ENCODE data around the gene ARHGEF1. TPM values are rescaled to one million over a fixed set of nuclear protein-coding genes. Genes with fewer than 3 reads are reported as not detected.

The ARHGEF1 gene
- total RNA-seq, 4 donors from 2014 or later, result 40.4 to 58.3 (median 51.4) TPM

- Histone ChIP-seq H3K27me3 (peaks cover 100% of the 10 kb centered on the region), H3K4me1 (peaks cover 0 to 20% (median 13%) of the 10 kb centered on the region in 3 donors), H3K27ac (no peak overlapping the region), H3K36me3 (no peaks in the 10 kb centered on the region), H3K9me3 (no peaks in the 10 kb centered on the region), H3K4me3 (no peak overlapping the region)
- ATAC-seq, result no peak
- 25 to 32% methylated on average over 12 of the region's 13 CpGs for WGBS, 2 donors (ENCODE audit: low coverage in 1 of 2)
- no peak for TF ChIP-seq POLR2A (IDR thresholded peaks at IDR 0.05)
- TF ChIP-seq EP300 (IDR thresholded peaks at IDR 0.05), result no peak
- TF ChIP-seq POLR2AphosphoS5 (IDR thresholded peaks at IDR 0.05), result no peak
- TF ChIP-seq CTCF (IDR thresholded peaks at IDR 0.05), result no peak
Measured at GRCh38 chr19:41924151-41925145, 41.5 kb downstream of the ARHGEF1 start.

DNA sequence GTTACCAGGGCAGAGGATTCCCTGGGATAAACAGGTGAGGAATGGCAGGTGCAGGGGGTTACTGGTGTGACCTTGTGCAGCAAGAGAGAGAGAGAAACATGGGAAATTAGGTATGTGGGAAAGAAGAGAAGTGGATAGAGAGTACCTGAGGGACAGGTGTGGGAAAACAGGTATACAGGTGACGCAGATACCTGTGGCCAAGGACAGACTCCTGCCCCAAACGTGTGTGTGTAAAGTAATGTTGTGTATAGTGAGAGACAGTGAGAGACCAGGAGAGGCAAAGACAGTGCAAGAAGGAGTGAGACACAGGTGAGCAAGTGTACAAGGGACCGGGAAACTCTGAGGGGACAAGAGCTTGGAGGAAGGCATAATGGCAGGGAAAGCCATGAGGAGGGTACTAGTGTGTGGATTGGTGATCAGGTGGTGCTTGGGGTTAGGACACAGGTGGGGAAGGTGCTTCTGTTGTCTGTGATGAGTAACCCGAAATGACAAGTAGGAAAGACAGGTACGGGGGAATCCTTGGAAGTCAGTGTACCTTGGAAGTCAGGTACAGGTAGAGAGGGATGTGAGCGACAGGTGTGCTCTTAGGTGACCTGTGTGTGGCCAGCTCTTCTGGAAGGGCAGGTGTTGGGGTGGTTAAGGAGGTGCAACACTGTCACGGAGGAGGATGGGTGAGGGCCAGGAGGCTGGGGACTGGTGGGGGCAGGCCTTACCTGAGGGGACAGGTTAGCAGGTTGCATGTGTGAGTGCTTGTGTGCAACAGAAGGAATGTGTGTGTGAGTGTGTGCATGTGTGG is 42.4 kb downstream of the ARHGEF1 start:
- no peaks in the 10 kb centered on the region for H3K9me3 ChIP-seq
- peaks cover 100% of the 10 kb centered on the region for H3K27me3 ChIP-seq
- 27 to 41% methylated on average over 6 to 7 of the region's 7 CpGs for WGBS, 2 donors (ENCODE audit: low coverage in 1 of 2)
- no peak overlapping the region for H3K4me3 ChIP-seq
- no peaks in the 10 kb centered on the region for H3K36me3 ChIP-seq
- peaks cover 0 to 20% (median 13%) of the 10 kb centered on the region in 3 donors for H3K4me1 ChIP-seq
- no peak for TF ChIP-seq POLR2A (IDR thresholded peaks at IDR 0.05)
- TF ChIP-seq CTCF (IDR thresholded peaks at IDR 0.05), result no peak
- TF ChIP-seq EP300 (IDR thresholded peaks at IDR 0.05), result no peak
- TF ChIP-seq POLR2AphosphoS5 (IDR thresholded peaks at IDR 0.05), result no peak
- no peak for ATAC-seq
- no peak overlapping the region for H3K27ac ChIP-seq

DNA sequence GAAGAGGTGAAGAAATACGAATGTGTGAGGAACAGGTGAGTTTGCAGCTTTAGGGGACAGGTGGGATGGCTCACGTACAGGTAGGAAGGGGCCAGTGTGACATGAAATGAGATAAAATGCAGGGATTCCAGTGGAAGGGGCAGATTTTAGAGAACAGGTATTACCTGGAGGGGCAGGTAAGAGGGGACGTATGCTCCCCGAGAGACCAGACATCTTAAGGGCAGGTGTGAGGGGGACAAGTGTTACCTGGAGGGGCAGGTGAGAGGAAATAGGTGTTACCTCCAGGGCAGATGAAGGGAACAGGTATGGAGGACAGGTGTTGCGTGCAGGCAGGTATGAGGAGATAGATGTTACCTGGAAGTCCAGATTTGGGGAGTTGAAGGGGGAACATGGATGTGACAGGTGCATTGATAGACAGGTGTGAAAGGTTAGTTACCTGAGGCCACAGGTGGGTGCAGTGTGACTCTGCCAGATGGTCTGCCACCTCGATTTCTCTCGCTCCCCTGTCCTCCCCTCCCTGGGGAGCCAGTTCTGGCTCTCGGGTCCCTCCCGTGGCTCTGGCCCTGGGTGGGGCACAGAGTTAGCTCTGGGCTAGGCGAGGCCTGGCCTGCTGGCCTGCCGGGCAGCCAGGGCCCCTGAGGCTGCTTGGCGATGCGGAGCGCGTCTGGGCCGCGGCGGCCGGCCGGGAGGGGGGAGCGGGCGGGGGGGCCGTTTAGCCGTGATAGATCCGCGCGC is 43.2 kb downstream of the ARHGEF1 start:
- Histone ChIP-seq H3K4me3 (no peak overlapping the region), H3K4me1 (peaks cover 0 to 20% (median 13%) of the 10 kb centered on the region in 3 donors), H3K27me3 (peaks cover 100% of the 10 kb centered on the region), H3K27ac (no peak overlapping the region), H3K36me3 (no peaks in the 10 kb centered on the region), H3K9me3 (no peaks in the 10 kb centered on the region)
- WGBS, 2 donors (ENCODE audit: low coverage in 1 of 2), result 19 to 29% methylated on average over 3 to 21 of the region's 27 CpGs
- TF ChIP-seq POLR2A (IDR thresholded peaks at IDR 0.05), result no peak
- TF ChIP-seq POLR2AphosphoS5 (IDR thresholded peaks at IDR 0.05), result no peak
- TF ChIP-seq CTCF (IDR thresholded peaks at IDR 0.05), result no peak
- TF ChIP-seq EP300 (IDR thresholded peaks at IDR 0.05), result no peak
- no peak for ATAC-seq

DNA sequence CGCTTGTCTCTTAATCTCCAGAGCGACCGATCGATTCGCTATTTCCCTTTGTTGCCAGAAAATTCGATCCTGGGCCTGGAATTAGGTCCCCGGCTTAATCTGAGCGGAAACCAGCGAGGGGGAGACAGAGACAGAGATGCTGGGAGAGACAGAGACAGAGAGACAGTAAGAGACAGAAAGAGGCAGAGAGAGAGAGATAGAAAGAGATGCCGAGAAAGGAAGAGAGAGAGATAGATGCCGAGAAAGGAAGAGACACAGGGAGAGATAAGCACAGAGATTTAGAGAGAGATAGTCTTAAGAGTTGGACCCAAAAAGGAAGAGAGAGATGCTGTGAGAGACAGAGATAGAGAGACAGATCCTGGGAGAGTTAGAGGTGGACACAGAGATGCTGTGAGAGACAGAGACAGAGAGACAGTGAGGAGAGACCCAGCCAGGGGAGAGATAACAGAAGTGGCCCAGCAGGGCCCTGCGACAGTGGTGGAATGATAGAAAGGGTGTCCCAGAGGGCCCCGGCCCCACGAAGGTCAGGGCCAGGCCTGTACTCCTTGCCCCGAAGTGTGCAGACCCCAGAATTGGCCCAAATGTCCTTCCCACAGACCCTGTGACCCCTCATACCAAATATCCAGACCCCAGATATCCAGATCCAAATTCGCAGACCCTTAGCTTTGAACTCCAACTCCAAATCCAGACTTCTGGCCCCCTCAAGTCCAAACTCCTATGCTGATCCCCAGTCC is 43.9 kb downstream of the ARHGEF1 start:
- WGBS, 2 donors (ENCODE audit: low coverage in 1 of 2), result 34 to 53% methylated on average over 6 to 15 of the region's 16 CpGs
- Histone ChIP-seq H3K9me3 (no peaks in the 10 kb centered on the region), H3K4me1 (peaks cover 0 to 20% (median 13%) of the 10 kb centered on the region in 3 donors), H3K36me3 (no peaks in the 10 kb centered on the region), H3K27ac (no peak overlapping the region), H3K27me3 (peaks cover 100% of the 10 kb centered on the region), H3K4me3 (no peak overlapping the region)
- no peak for ATAC-seq
- TF ChIP-seq EP300 (IDR thresholded peaks at IDR 0.05), result no peak
- TF ChIP-seq CTCF (IDR thresholded peaks at IDR 0.05), result no peak
- no peak for TF ChIP-seq POLR2AphosphoS5 (IDR thresholded peaks at IDR 0.05)
- TF ChIP-seq POLR2A (IDR thresholded peaks at IDR 0.05), result no peak
